ENCODE measurements around the gene NOS1AP.

NOS1AP gene

GRCh38 chr1:162088281-162088969 lies 18.9 kb downstream of the NOS1AP start:
- no peak for DNase-seq (ENCODE audit: low spot score)

GRCh38 chr1:162089748-162090147 lies 20.3 kb downstream of the NOS1AP start:
- DNase-seq (ENCODE audit: low spot score), result no peak

GRCh38 chr1:162090378-162090777 lies 20.9 kb downstream of the NOS1AP start:
- DNase-seq (ENCODE audit: low spot score), result no peak

- peak; percentile 82 for DNase-seq (ENCODE audit: low spot score)
Observed at GRCh38 chr1:162091681-162092524, 22.4 kb downstream of the NOS1AP start.

GRCh38 chr1:162093095-162093494 lies 23.6 kb downstream of the NOS1AP start:
- no peak for DNase-seq (ENCODE audit: low spot score)

- DNase-seq (ENCODE audit: low spot score), result no peak
Observed at GRCh38 chr1:162094271-162094670, 24.8 kb downstream of the NOS1AP start.

GRCh38 chr1:162094723-162095122 lies 25.2 kb downstream of the NOS1AP start:
- no peak for DNase-seq (ENCODE audit: low spot score)

GRCh38 chr1:162107911-162108310 lies 38.4 kb downstream of the NOS1AP start:
- DNase-seq (ENCODE audit: low spot score), result no peak

- DNase-seq (ENCODE audit: low spot score), result no peak
Observed at GRCh38 chr1:162108426-162108825, 38.9 kb downstream of the NOS1AP start.

- no peak for DNase-seq (ENCODE audit: low spot score)
Observed at GRCh38 chr1:162110910-162111309, 41.4 kb downstream of the NOS1AP start.

GRCh38 chr1:162111572-162111971 lies 42.1 kb downstream of the NOS1AP start:
- no peak for DNase-seq (ENCODE audit: low spot score)

GRCh38 chr1:162113419-162113818 lies 43.9 kb downstream of the NOS1AP start:
- no peak for DNase-seq (ENCODE audit: low spot score)

- peak; percentile 50 for DNase-seq (ENCODE audit: low spot score)
Observed at GRCh38 chr1:162117039-162117774, 47.7 kb downstream of the NOS1AP start.

- DNase-seq (ENCODE audit: low spot score), result no peak
Observed at GRCh38 chr1:162118063-162118462, 48.6 kb downstream of the NOS1AP start.

- no peak for DNase-seq (ENCODE audit: low spot score)
Observed at GRCh38 chr1:162128693-162129356, 59.3 kb downstream of the NOS1AP start.

- no peak for DNase-seq (ENCODE audit: low spot score)
Observed at GRCh38 chr1:162130308-162130707, 60.8 kb downstream of the NOS1AP start.

GRCh38 chr1:162131400-162132321 lies 62.2 kb downstream of the NOS1AP start:
- DNase-seq (ENCODE audit: low spot score), result no peak

- DNase-seq (ENCODE audit: low spot score), result no peak
Observed at GRCh38 chr1:162133566-162133965, 64.1 kb downstream of the NOS1AP start.

- peak; percentile 40 for DNase-seq (ENCODE audit: low spot score)
Observed at GRCh38 chr1:162134646-162135045, 65.2 kb downstream of the NOS1AP start.

GRCh38 chr1:162135271-162135775 lies 65.8 kb downstream of the NOS1AP start:
- DNase-seq (ENCODE audit: low spot score), result peak; percentile 73

All from SK-N-DZ (cell line).